ENCODE measurements around the gene MGP.

MGP gene

GRCh38 chr12:14885718-14886221 is at the start of gene MGP:
MGP (minus strand) TSS chr12:14885854; CDS start chr12:14885791, 63 bp downstream.
- no peak for DNase-seq (ENCODE audit: low read depth in 4 of 4, low spot score in 1 of 4)

GRCh38 chr12:14935031-14935430 is 49.4 kb upstream of the MGP start:
- no peak for DNase-seq (ENCODE audit: low read depth in 4 of 4, low spot score in 1 of 4)

- DNase-seq (ENCODE audit: low read depth in 4 of 4, low spot score in 1 of 4), result no peak
Measured at GRCh38 chr12:14934511-14934910, 48.9 kb upstream of the MGP start.

GRCh38 chr12:14931791-14932560 is 46.3 kb upstream of the MGP start:
- DNase-seq (ENCODE audit: low read depth in 4 of 4, low spot score in 1 of 4), result no peak

- no peak for DNase-seq (ENCODE audit: low read depth in 4 of 4, low spot score in 1 of 4)
Measured at GRCh38 chr12:14931359-14931758, 45.7 kb upstream of the MGP start.

- no peak for DNase-seq (ENCODE audit: low read depth in 4 of 4, low spot score in 1 of 4)
Measured at GRCh38 chr12:14930299-14930698, 44.6 kb upstream of the MGP start.

- DNase-seq (ENCODE audit: low read depth in 4 of 4, low spot score in 1 of 4), result no peak
Measured at GRCh38 chr12:14928931-14929330, 43.3 kb upstream of the MGP start.

- no peak for DNase-seq (ENCODE audit: low read depth in 4 of 4, low spot score in 1 of 4)
Measured at GRCh38 chr12:14927267-14927666, 41.6 kb upstream of the MGP start.

- no peak for DNase-seq (ENCODE audit: low read depth in 4 of 4, low spot score in 1 of 4)
Measured at GRCh38 chr12:14924541-14924940, 38.9 kb upstream of the MGP start.

- no peak for DNase-seq (ENCODE audit: low read depth in 4 of 4, low spot score in 1 of 4)
Measured at GRCh38 chr12:14923944-14924343, 38.3 kb upstream of the MGP start.

- DNase-seq (ENCODE audit: low read depth in 4 of 4, low spot score in 1 of 4), result no peak
Measured at GRCh38 chr12:14921218-14921617, 35.6 kb upstream of the MGP start.

- DNase-seq (ENCODE audit: low read depth in 4 of 4, low spot score in 1 of 4), result no peak
Measured at GRCh38 chr12:14920475-14921126, 34.9 kb upstream of the MGP start.

GRCh38 chr12:14919455-14919854 is 33.8 kb upstream of the MGP start:
- DNase-seq (ENCODE audit: low read depth in 4 of 4, low spot score in 1 of 4), result no peak

- no peak for DNase-seq (ENCODE audit: low read depth in 4 of 4, low spot score in 1 of 4)
Measured at GRCh38 chr12:14915736-14916135, 30.1 kb upstream of the MGP start.

- DNase-seq (ENCODE audit: low read depth in 4 of 4, low spot score in 1 of 4), result no peak
Measured at GRCh38 chr12:14913381-14913781, 27.7 kb upstream of the MGP start.

GRCh38 chr12:14911131-14911530 is 25.5 kb upstream of the MGP start:
- DNase-seq (ENCODE audit: low read depth in 4 of 4, low spot score in 1 of 4), result no peak

- DNase-seq (ENCODE audit: low read depth in 4 of 4, low spot score in 1 of 4), result peak in 3 of 4 experiments; percentile 1 to 18 (median 3)
Measured at GRCh38 chr12:14910090-14910915, 24.6 kb upstream of the MGP start.

GRCh38 chr12:14907953-14908352 is 22.3 kb upstream of the MGP start:
- no peak for DNase-seq (ENCODE audit: low read depth in 4 of 4, low spot score in 1 of 4)

- no peak for DNase-seq (ENCODE audit: low read depth in 4 of 4, low spot score in 1 of 4)
Measured at GRCh38 chr12:14906114-14906513, 20.5 kb upstream of the MGP start.

- DNase-seq (ENCODE audit: low read depth in 4 of 4, low spot score in 1 of 4), result no peak
Measured at GRCh38 chr12:14905269-14906004, 19.8 kb upstream of the MGP start.

GRCh38 chr12:14904854-14905253 is 19.2 kb upstream of the MGP start:
- DNase-seq (ENCODE audit: low read depth in 4 of 4, low spot score in 1 of 4), result no peak

Data from stimulated activated CD4-positive, alpha-beta T cell treated with anti-CD3 and anti-CD28 coated beads, Interleukin-1b, Interleukin-23, amount 100 ng/mL, for 24 hours (primary cell).